ENCODE data around the gene NCKAP5.

Gene NCKAP5

DNA sequence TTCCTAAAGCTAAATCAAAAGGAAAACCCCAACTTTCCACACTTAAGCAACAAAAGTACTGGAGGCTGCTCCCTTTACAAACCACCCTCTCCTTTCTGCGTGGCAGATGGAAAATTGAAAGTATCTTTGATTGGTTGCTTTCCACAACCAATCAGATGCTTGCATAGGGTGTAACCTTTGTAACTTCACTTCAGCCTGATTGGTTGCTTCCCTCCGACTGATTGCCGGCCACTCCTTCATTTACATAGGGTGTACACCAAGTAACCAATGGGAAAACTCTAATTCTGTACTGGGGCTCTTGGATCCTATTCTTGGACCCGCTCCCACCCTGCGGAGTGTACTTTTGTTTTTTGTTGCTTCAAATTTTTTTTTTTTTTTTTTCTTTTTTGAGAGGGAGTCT lies 297.7 kb downstream of the NCKAP5 start:
- TF ChIP-seq, protein P1, sequence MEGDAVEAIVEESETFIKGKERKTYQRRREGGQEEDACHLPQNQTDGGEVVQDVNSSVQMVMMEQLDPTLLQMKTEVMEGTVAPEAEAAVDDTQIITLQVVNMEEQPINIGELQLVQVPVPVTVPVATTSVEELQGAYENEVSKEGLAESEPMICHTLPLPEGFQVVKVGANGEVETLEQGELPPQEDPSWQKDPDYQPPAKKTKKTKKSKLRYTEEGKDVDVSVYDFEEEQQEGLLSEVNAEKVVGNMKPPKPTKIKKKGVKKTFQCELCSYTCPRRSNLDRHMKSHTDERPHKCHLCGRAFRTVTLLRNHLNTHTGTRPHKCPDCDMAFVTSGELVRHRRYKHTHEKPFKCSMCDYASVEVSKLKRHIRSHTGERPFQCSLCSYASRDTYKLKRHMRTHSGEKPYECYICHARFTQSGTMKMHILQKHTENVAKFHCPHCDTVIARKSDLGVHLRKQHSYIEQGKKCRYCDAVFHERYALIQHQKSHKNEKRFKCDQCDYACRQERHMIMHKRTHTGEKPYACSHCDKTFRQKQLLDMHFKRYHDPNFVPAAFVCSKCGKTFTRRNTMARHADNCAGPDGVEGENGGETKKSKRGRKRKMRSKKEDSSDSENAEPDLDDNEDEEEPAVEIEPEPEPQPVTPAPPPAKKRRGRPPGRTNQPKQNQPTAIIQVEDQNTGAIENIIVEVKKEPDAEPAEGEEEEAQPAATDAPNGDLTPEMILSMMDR (IDR thresholded peaks at IDR 0.05; ENCODE audit: low read depth, low read length) = no peak
- no peak overlapping the region for H3K4me3 ChIP-seq (ENCODE audit: low read depth, low read length)

DNA sequence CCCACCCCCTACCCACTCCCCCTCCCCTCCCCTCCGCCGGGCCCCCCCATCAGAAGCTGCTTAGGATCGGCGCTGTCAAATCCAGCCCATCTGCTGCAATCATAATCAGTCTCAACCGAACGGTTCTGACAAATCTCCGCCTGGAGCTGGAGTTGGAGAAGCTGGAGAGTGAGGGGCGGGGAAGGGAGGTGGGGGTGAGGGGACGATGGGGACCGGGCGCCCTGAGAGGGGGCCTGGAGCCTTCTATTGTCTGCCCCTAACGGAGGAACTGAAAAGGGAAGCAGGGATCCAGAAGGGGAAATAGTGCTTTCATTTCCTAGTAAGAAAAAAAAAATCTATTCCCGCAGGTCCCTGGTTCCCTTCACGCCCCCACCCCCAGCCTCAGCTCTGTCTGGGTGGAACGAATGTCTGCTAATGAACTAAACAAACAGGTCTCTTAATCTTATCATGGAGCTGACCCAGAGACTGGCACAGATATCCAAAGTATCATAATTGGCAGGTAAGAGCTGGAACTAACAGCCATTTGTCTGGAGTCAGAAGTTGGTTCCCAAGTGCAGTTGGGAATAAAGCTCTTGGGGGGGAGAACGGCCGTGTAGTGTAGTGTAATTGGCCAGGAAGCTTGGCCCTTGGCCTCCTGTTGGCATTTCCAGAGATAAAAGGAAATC lies 301.2 kb downstream of the NCKAP5 start:
- H3K4me3 ChIP-seq (ENCODE audit: low read depth, low read length) = peak overlapping the region; percentile 77
- TF ChIP-seq, protein P1 (IDR thresholded peaks at IDR 0.05; ENCODE audit: low read depth, low read length) = no peak

DNA sequence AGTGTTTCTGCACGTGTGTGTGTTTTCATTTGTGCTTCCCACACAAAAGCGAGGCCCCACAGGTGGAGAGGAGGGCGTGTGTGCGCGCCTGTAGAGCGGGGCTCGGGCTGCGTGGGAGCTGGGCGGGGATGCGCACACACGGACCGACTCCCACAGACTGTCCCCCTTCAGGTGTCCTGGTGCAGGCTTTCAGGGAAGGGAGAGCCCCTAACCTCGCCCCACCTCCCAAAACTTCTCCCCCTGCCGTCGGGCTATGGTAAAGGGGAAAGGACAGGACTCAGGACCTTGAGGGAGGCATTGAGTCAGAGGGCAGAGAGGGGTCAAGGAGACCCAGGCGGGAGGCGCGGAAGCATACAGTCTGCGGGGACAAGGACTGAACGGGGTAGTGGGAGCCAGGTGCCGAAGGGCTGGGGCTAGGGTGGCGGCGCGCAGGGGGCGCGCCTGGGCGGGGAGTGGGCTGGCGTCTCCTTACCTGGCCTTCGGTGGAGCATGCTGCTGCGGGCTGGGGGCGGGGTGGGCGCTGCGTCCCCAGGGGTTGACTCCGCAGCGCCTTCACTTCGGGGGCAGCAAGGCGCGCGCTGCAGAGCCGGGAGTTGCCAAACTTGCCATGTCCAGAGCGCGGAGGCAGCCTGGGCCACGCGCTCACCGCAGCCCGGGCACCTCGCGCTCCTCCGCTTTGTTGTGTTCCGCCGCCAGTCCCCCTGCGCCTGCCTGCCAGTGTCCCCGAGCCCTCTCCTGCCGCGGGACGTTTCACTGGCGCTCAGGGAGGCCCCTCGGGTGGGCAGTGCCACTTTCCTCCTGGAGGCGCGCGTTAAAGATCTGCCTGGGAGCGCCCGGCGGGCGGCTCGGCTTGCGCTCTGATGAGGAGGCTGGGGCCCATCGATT lies 302.0 kb downstream of the NCKAP5 start:
- TF ChIP-seq, protein P1 (IDR thresholded peaks at IDR 0.05; ENCODE audit: low read depth, low read length) = peak; percentile 52
- H3K4me3 ChIP-seq (ENCODE audit: low read depth, low read length) = peak overlapping the region; percentile 77

DNA sequence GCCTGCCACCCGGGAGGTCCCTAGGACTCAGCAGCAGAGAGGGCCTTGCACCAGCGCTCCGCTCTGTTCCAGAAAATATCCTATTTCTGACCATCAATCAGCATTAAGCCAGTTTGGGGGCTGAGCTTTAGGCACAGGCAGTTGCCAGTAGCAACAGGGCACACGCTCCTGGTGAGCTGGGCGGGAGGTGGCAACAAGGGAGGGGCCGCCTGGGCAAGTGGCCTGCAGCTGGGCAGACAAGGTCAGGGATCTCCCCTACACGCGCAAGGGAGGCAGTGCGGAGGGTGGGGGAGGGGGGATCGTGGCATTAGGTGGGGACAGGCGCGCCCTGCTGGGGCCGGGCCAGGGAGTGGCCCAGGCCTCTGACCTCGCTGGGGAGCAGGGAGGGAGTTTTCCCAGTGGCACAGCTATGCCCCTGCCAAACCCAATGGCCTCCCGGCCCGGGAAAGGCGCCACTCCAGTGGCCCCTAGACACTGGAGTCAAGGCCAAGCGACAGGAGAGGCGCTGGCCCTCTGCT lies 302.8 kb downstream of the NCKAP5 start:
- peak overlapping the region; percentile 77 for H3K4me3 ChIP-seq (ENCODE audit: low read depth, low read length)
- TF ChIP-seq, protein P1 (IDR thresholded peaks at IDR 0.05; ENCODE audit: low read depth, low read length) = no peak

DNA sequence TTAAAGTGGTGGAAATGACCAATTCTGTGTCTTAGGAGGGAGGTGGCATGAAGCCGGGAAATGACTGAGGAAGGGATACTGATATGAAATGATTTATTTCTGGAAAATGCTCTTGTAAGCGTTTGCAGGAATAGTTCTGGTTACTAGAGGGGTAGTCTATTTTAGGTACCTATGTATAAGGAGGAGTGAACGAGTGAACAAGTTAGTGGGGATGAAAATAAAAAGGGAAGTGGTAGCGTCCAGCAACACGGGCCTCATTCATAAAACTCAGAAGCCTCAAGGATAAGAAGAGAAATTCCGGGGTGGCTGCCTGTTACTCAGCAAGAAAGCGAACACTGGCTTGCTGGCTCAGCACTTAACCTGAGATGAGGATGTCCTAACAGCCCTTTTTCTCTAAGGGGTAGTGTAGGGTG lies 303.3 kb downstream of the NCKAP5 start:
- H3K4me3 ChIP-seq (ENCODE audit: low read depth, low read length) = peak overlapping the region; percentile 77
- TF ChIP-seq, protein P1 (IDR thresholded peaks at IDR 0.05; ENCODE audit: low read depth, low read length) = no peak

DNA sequence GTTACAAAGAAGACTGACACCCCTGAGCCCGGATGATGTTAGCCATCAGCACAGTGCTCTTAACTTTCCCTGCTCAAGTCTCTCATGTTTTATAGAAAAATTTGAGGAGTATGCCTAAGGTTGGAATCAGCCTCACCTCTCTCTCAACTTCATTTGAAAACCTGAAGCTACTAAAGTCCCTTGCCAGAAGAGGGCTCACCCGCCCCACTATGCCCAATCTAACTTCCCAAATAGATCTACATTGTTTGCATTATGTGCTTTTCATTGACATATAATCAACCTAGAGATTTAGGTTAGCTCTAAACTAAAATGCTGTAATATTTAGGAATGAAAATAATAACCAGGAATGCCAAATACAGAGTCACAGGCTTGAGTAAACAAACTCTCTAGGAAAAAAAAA lies 305.4 kb downstream of the NCKAP5 start:
- TF ChIP-seq, protein P1 (IDR thresholded peaks at IDR 0.05; ENCODE audit: low read depth, low read length) = no peak
- H3K4me3 ChIP-seq (ENCODE audit: low read depth, low read length) = peak overlapping the region; percentile 77

DNA sequence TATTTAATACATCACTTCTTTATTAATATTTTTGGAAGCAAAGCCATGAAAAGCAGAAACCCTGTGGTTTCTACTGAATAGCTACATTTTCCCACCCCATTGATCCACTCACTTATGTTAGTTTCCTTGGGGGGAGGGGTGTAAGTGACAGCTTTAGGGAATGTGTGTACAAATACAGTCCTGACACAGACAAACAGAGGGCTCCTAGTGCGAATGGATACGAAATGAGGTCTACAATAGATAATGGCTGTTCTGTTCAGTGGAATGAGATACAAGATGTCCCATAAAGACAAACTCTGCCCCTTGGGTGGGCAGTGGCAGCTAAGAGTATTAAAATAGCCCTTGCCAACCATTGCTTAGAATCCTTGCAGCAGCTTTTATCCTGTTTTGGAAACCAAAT lies 312.9 kb downstream of the NCKAP5 start:
- no peak overlapping the region for H3K4me3 ChIP-seq (ENCODE audit: low read depth, low read length)
- TF ChIP-seq, protein P1 (IDR thresholded peaks at IDR 0.05; ENCODE audit: low read depth, low read length) = no peak
